T-helper 17 cell (primary cell): ENCODE results near the gene DNAH8. TPM values are rescaled to one million over a fixed set of nuclear protein-coding genes. Genes with fewer than 3 reads are reported as not detected.

Experiments used
- ATAC-seq: fragments of 150-1000 bp; cut with Tn5 transposase; 2 replicates; pipeline ENCODE4 v1.10.0; 2021; ENCODE audit warnings: mild to moderate bottlenecking, moderate library complexity
- DNase-seq, 3 donors: peaks; one replicate each; pipeline versions ENCODE4 v3.0.0 to v3.0.0-alpha.2; 2020 to 2021
- H3K9me3 ChIP-seq: one replicate; pipeline ENCODE4 v1.7.0; 2013; ENCODE audit warnings: low read length, mild to moderate bottlenecking; ENCODE audit not compliant: control insufficient read depth, poor library complexity, severe bottlenecking
- H3K27ac Mint-ChIP-seq: one replicate; pipeline ENCODE4 v1.8.0; 2022; ENCODE audit warnings: mild to moderate bottlenecking, moderate library complexity, mixed read lengths
- H3K27me3 Mint-ChIP-seq: one replicate; pipeline ENCODE4 v1.8.0; 2022; ENCODE audit warnings: mixed read lengths
- H3K36me3 Mint-ChIP-seq: one replicate; pipeline ENCODE4 v1.8.0; 2022; ENCODE audit warnings: low read depth, mixed read lengths
- H3K4me1 Mint-ChIP-seq: one replicate; pipeline ENCODE4 v1.8.0; 2022; ENCODE audit warnings: mild to moderate bottlenecking, mixed read lengths
- H3K4me3 Mint-ChIP-seq: one replicate; pipeline ENCODE4 v1.8.0; 2022; ENCODE audit warnings: mild to moderate bottlenecking, moderate library complexity, mixed read lengths
- total RNA-seq, 4 donors: library from RNA in 2 of 4; stranded (reverse) in 2 of 4; gene quantifications; one replicate each; pipeline ENCODE4 v1.2.3 and lab custom pipeline; 2022 to 2026

DNAH8 gene
- total RNA-seq, 2 donors from 2014 or later: 0.05 TPM

DNA sequence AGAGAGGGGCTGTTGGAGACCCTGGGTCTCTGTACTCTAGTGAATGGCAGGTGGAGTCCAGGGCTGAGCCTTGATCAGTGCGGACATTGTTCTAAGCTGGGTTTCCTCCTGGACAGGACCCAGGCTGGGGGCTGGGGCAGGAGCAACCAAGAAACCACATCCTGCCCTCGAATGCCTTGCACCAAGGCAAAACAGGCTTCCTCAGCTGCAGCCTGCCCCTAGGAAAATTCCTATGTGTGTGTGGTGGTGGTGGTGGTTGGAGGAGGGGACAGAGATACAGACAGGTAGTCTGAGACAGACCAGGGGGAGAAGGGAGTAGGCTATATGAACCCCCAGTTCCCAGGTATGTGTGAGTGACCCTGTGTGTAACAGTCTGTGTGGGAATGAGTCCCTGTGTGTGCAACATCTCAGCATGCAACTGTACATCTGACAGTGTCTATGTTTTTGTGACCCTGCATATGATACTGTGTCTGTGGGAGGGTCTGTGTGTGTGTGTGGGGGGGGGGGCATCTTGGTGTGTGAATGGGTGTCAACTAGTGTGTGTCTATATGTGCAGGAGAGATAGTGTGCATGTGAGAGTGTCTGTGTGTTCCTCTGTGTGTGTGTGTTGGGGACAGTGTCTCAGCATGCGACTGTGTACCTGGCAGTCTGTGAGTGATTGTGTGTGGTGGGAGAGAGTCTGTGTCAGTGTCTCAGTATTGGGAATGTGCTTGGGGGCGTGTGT, 336.4 kb downstream of the DNAH8 start:
- no peak for DNase-seq
- no peaks in the 10 kb centered on the region for H3K9me3 ChIP-seq
- ATAC-seq: no peak
- peak overlapping the region; percentile 57 for H3K27ac Mint-ChIP-seq
- H3K36me3 Mint-ChIP-seq: peaks cover 6% of the 10 kb centered on the region
- peaks cover 20% of the 10 kb centered on the region for H3K4me1 Mint-ChIP-seq
- no peak overlapping the region for H3K4me3 Mint-ChIP-seq
- peaks cover 71% of the 10 kb centered on the region for H3K27me3 Mint-ChIP-seq

- H3K4me3 Mint-ChIP-seq: no peak overlapping the region
- H3K9me3 ChIP-seq: no peaks in the 10 kb centered on the region
- peaks cover 18% of the 10 kb centered on the region for H3K4me1 Mint-ChIP-seq
- H3K36me3 Mint-ChIP-seq: peaks cover 6% of the 10 kb centered on the region
- no peak for DNase-seq
- H3K27ac Mint-ChIP-seq: no peak overlapping the region
- peaks cover 63% of the 10 kb centered on the region for H3K27me3 Mint-ChIP-seq
- ATAC-seq: no peak
Observed at GRCh38 chr6:39053016-39053624, 338.0 kb downstream of the DNAH8 start.

- Mint-ChIP-seq H3K27ac (no peak overlapping the region), H3K4me1 (peaks cover 18% of the 10 kb centered on the region), H3K36me3 (peaks cover 6% of the 10 kb centered on the region), H3K4me3 (no peak overlapping the region), H3K27me3 (peaks cover 70% of the 10 kb centered on the region)
- no peaks in the 10 kb centered on the region for H3K9me3 ChIP-seq
- ATAC-seq (no peak), DNase-seq (no peak)
Observed at GRCh38 chr6:39053854-39054576, 338.9 kb downstream of the DNAH8 start.

DNA sequence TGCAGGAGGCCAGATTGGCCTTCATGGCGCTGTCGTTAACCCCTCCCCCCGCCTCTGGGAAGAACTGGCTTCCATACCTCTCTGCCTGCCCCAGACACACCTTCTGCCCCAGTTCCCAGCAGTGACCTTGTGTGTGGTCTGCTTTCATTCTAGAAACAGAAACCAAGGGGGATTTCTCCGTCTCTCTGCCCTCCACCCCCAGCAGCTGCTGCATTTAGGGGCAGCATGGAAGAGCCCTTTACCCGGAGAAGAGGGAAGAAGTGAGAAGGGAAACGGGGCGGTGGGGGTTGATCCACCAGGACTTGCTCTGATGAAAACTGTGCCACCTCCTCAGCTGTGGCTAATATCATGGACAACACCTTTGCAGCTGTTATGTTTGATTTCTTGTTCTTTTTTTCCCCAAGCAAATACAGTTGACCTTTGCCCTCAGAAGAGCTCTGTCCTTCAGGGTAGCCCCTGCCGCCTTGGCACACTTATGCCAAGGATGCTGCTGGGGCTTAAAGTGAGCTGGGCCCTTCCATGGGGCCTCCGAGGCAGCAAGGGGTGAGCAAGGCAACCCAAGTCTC, 339.5 kb downstream of the DNAH8 start:
- H3K9me3 ChIP-seq: no peaks in the 10 kb centered on the region
- ATAC-seq: no peak
- Mint-ChIP-seq H3K4me3 (no peak overlapping the region), H3K4me1 (peaks cover 15% of the 10 kb centered on the region), H3K36me3 (peaks cover 4% of the 10 kb centered on the region), H3K27ac (no peak overlapping the region), H3K27me3 (peaks cover 70% of the 10 kb centered on the region)
- DNase-seq: no peak

DNA sequence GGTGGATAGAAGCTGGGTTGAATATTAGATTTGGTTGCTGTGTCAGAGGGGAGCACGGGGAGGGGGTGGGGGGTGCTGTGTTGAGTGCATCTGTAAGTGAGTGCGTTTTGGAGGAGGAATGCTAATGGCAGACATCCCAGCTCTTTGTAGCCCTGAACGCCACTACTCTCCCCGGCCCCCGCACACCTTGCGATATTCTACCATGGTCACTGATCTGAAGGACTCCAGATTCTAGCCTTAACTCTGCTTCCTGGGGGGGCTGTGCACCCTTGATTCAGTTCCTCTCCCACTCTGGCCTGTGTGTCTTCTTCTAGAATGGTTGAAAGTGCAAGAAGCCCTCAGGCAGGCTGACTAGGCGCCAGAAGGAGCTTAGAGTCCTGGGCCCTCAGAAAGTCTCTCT, 340.6 kb downstream of the DNAH8 start:
- Mint-ChIP-seq H3K27ac (no peak overlapping the region), H3K36me3 (peaks cover 4% of the 10 kb centered on the region), H3K4me3 (no peak overlapping the region), H3K27me3 (peaks cover 70% of the 10 kb centered on the region), H3K4me1 (peaks cover 17% of the 10 kb centered on the region)
- H3K9me3 ChIP-seq: no peaks in the 10 kb centered on the region
- DNase-seq (no peak), ATAC-seq (no peak)

DNA sequence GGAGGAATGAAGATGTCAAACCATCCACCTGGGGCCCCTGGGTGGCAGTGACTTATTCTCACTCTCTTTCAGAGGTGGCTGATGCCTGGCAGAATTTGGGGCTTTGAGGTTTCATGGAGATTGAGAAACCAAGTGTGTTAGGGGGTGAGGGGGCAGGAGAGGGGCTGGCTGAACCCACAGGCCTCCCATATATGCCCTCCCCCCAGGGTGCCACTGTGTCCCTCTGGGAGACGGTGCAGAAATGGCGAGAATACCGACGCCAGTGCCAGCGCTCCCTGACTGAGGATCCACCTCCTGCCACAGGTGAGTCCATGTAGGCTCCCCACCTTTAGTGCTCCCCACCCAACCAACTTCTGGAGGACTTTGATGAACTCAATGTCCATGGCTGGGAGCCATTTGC, 341.1 kb downstream of the DNAH8 start:
- peaks cover 70% of the 10 kb centered on the region for H3K27me3 Mint-ChIP-seq
- ATAC-seq: no peak
- no peak for DNase-seq
- H3K9me3 ChIP-seq: no peaks in the 10 kb centered on the region
- no peak overlapping the region for H3K4me3 Mint-ChIP-seq
- H3K4me1 Mint-ChIP-seq: peaks cover 16% of the 10 kb centered on the region
- H3K27ac Mint-ChIP-seq: no peak overlapping the region
- peaks cover 4% of the 10 kb centered on the region for H3K36me3 Mint-ChIP-seq

DNA sequence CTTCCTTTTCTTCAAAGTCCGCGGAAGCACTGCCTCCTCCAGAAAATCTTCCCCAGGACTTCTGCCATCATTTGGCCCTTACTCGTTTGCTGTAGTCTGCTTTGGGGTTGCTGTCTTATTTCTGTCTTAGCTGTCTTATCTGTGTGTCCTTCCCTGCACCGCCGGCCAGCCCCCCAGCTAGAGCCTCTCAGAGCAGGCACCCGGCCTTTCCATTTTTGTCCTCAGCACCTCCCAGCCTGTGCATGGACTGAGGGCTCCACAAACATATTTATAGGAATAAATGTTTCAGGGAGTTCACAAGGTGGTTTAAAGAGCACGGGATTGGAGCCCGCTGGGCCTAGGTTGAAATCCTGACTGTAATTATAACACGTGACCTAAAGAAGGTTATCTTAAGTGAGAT, 341.6 kb downstream of the DNAH8 start:
- no peak overlapping the region for H3K27ac Mint-ChIP-seq
- H3K4me3 Mint-ChIP-seq: no peak overlapping the region
- peaks cover 4% of the 10 kb centered on the region for H3K36me3 Mint-ChIP-seq
- H3K4me1 Mint-ChIP-seq: peaks cover 12% of the 10 kb centered on the region
- peaks cover 68% of the 10 kb centered on the region for H3K27me3 Mint-ChIP-seq
- ATAC-seq (no peak), DNase-seq (no peak)
- H3K9me3 ChIP-seq: no peaks in the 10 kb centered on the region

DNA sequence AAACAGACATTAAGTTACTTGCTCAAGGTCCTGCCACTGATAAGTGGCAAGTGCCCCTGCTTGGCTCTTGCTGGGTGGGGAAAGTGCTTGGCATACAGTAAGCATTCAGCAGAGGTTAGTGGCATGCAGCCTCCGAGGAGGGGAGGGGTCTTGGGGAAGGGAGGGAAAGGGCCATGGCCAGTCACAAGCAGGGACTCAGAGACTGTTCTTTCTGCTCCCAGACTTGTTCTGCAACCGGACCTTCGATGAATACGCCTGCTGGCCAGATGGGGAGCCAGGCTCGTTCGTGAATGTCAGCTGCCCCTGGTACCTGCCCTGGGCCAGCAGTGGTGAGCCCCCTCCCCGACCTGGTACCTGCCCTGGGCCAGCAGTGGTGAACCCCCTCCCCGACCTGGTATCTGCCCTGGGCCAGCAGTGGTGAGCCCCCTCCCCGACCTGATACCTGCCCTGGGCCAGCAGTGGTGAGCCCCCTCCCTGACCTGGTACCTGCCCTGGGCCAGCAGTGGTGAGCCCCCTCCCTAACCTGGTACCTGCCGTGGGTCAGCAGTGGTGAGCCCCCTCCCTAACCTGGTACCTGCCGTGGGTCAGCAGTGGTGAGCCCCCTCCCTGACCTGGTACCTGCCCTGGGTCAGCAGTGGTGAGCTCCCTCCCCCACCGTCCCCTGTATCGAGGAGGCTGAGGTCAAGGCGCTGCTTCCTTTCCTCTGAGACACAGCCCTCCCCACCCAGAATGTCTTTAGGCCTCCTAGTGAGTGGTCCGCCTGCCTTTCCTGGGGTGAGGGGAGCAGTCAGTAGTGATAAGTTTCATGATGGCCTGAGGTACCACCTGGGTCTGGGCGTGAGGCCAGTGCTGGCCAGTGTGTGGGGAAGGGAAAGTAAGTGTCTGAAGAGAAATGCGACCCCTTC, 342.4 kb downstream of the DNAH8 start:
- no peak overlapping the region for H3K27ac Mint-ChIP-seq
- DNase-seq (no peak), ATAC-seq (no peak)
- no peak overlapping the region for H3K4me3 Mint-ChIP-seq
- peaks cover 68% of the 10 kb centered on the region for H3K27me3 Mint-ChIP-seq
- H3K9me3 ChIP-seq: no peaks in the 10 kb centered on the region
- peaks cover 7% of the 10 kb centered on the region for H3K4me1 Mint-ChIP-seq
- no peaks in the 10 kb centered on the region for H3K36me3 Mint-ChIP-seq

- no peak overlapping the region for H3K4me3 Mint-ChIP-seq
- H3K9me3 ChIP-seq: no peaks in the 10 kb centered on the region
- no peak overlapping the region for H3K27ac Mint-ChIP-seq
- DNase-seq: no peak
- no peaks in the 10 kb centered on the region for H3K36me3 Mint-ChIP-seq
- H3K4me1 Mint-ChIP-seq: peaks cover 4% of the 10 kb centered on the region
- H3K27me3 Mint-ChIP-seq: peaks cover 66% of the 10 kb centered on the region
- no peak for ATAC-seq
Observed at GRCh38 chr6:39058471-39059147, 343.5 kb downstream of the DNAH8 start.

- ATAC-seq (no peak), DNase-seq (no peak)
- Mint-ChIP-seq H3K4me1 (peaks cover 2% of the 10 kb centered on the region), H3K36me3 (no peaks in the 10 kb centered on the region), H3K27ac (no peak overlapping the region), H3K4me3 (no peak overlapping the region), H3K27me3 (peaks cover 63% of the 10 kb centered on the region)
- H3K9me3 ChIP-seq: no peaks in the 10 kb centered on the region
Observed at GRCh38 chr6:39059496-39060310, 344.6 kb downstream of the DNAH8 start.

- H3K4me1 Mint-ChIP-seq: peaks cover 2% of the 10 kb centered on the region
- H3K4me3 Mint-ChIP-seq: no peak overlapping the region
- H3K27ac Mint-ChIP-seq: no peak overlapping the region
- ATAC-seq: no peak
- peaks cover 72% of the 10 kb centered on the region for H3K27me3 Mint-ChIP-seq
- no peak for DNase-seq
- no peaks in the 10 kb centered on the region for H3K9me3 ChIP-seq
- no peaks in the 10 kb centered on the region for H3K36me3 Mint-ChIP-seq
Observed at GRCh38 chr6:39060467-39061160, 345.5 kb downstream of the DNAH8 start.
